Kidney (tissue), 22 donors: ENCODE results near the gene DIPK1C. TPM values are rescaled to one million over a fixed set of nuclear protein-coding genes. Genes with fewer than 3 reads are reported as not detected.

Experiments used
- DNase-seq, 5 donors: peaks; one replicate each; pipeline ENCODE4 v3.0.0-alpha.2; 2013 to 2020
- FAIRE-seq: peaks from 2 replicates; lab custom pipeline; 2012; peaks lifted over from hg19 to GRCh38; lab: Jason Lieb, UNC
- H3K27ac ChIP-seq, 2 donors: one replicate each; pipeline ENCODE4 v1.7.0; 2013; ENCODE audit warnings: low read depth in 2 of 2, low read length in 2 of 2, inconsistent platforms in 1 of 2
- H3K27me3 ChIP-seq: one replicate; pipeline ENCODE4 v1.7.1; 2013; ENCODE audit warnings: low read length, inconsistent platforms; ENCODE audit not compliant: control insufficient read depth, insufficient read depth
- H3K36me3 ChIP-seq, 3 donors: one replicate each; pipeline versions ENCODE4 v1.7.0 to v1.7.1; 2013; ENCODE audit warnings: low read length in 3 of 3, control low read depth in 1 of 3, inconsistent platforms in 1 of 3; ENCODE audit not compliant: insufficient read depth in 3 of 3, control insufficient read depth in 2 of 3
- H3K4me1 ChIP-seq, 3 donors: one replicate each; pipeline versions ENCODE4 v1.7.0 to v1.7.1; 2013; ENCODE audit warnings: low read length in 3 of 3, inconsistent platforms in 1 of 3, low read depth in 1 of 3; ENCODE audit not compliant: control insufficient read depth in 2 of 3, insufficient read depth in 2 of 3
- H3K4me3 ChIP-seq, 3 donors: one replicate each; pipeline versions ENCODE4 v1.7.0 to v1.8.1; 2013; ENCODE audit warnings: low read length in 3 of 3, control low read depth in 1 of 3, inconsistent platforms in 1 of 3
- H3K9ac ChIP-seq, 3 donors: one replicate each; pipeline versions ENCODE4 v1.7.0 to v1.7.1; 2013; ENCODE audit warnings: low read length in 3 of 3, control low read depth in 1 of 3, inconsistent platforms in 1 of 3
- H3K9me3 ChIP-seq, 3 donors: one replicate each; pipeline versions ENCODE4 v1.7.0 to v1.7.1; 2013; ENCODE audit warnings: low read length in 3 of 3, control low read depth in 1 of 3, inconsistent platforms in 1 of 3; ENCODE audit not compliant: control insufficient read depth in 2 of 3, insufficient read depth in 1 of 3
- CTCF ChIP-seq: IDR thresholded peaks from 3 replicates; pipeline ENCODE4 v1.5.1; 2012; ENCODE audit warnings: mild to moderate bottlenecking, moderate library complexity, borderline replicate concordance; ENCODE audit not compliant: insufficient read depth; ENCODE audit errors: extremely low read depth
- intact Hi-C: fragments of 100-400 bp; cut with DNase I; formaldehyde crosslinking; loops from one replicate; pipeline ENCODE4 v1.11.1; 2022
- long read RNA-seq, 10 donors: library from polyadenylated mRNA in 1 of 10; unstranded in 1 of 10; transcript quantifications; one replicate each; pipeline ENCODE4 v2.0.0 and lab custom pipeline, GENCODE V29; 2021 to 2026
- polyA plus RNA-seq: library from polyadenylated mRNA; stranded (reverse); fragments of 350-450 nt; fragmentation: Illumina TruSeq; extraction: RNeasy Lipid Tissue Mini Kit (QIAGEN cat#74804); gene quantifications from one replicate; pipeline ENCODE4 v1.2.3, GENCODE V29; 2014; ENCODE audit warnings: low read depth, low replicate concordance; ENCODE audit not compliant: insufficient read depth
- total RNA-seq: library from RNA; stranded (reverse); fragmentation: NEBNext Ultra II Directional; extraction: Animal tissue kit (Norgen Biotek cat#: 25700); gene quantifications from one replicate; pipeline ENCODE4 v1.2.1, GENCODE V29; 2021
- donor health status: control.
- donor health status: control.
- donor health status: control.
- donor health status: control.
- donor health status: control.
- donor health status: DM: yes; HTN: yes; CAD: no.
- donor health status: Normal renal cell carcinoma (clear cell type).

Gene DIPK1C
- 0.09 TPM for total RNA-seq
- not detected for polyA plus RNA-seq
- long read RNA-seq, donor 1 = 0 reads
- long read RNA-seq, donor 2 = 0 reads
- long read RNA-seq, donor 3 = 0 reads
- long read RNA-seq, donor 4 = 0 reads
- long read RNA-seq, donor 5 = 0 reads
- long read RNA-seq, donor 6 = 0 reads
- long read RNA-seq, donor 7 = 0 reads
- long read RNA-seq, donor 8 = 0 reads
- long read RNA-seq, donor 9 = 0 reads
- long read RNA-seq, donor 10 = 0 reads

DNA sequence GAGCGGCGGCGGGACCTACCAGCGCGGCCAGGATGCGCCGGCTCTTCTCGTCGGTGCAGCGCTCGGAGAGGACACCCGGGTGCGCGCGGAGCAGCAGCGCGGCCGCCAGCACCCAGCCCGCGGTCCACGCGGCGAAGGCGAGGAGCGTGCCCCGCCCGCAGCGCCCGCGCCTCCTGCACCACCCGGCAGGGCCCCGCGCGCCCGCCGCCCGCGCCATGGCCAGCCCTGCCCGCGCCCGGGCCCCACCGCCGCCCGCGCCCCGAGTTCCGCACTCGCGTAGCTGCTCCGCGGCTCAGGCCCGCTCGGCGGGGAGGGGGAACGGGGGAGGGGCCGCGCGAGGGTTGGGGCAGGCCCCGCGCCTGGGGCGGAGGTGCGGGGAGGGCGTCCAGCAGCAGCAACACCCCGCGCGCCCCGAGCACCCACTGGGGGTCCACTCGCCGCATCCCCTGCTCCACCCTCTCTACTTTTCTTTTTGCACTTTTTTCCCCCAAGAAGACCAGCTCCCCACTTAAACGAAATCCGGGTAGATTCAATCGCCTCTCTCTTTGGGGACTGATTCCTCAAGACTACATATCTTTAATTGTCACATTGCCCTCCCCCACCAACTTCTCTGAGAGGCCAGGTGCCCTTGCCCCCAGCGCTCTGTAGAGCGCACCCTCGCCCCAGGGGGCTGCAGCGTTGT is at the start of gene DIPK1C:
Gene DIPK1C (minus strand): TSS at position 266 of the 682 bp plus-strand sequence. CDS start 49 bp downstream, at position 217.
- intact Hi-C loops = no loop called here
- TF ChIP-seq CTCF = no peak
- no peak for FAIRE-seq
- no peak within 1 kb of the TSS for H3K27ac ChIP-seq
- H3K4me3 ChIP-seq = peak within 1 kb of the TSS in 1 of 3 donors; percentile 29
- H3K36me3 ChIP-seq = no peaks in the 10 kb centered on the region
- no peak within 1 kb of the TSS for H3K9ac ChIP-seq
- peak in 2 of 5 donors; percentile 23 to 40 for DNase-seq
- H3K4me1 ChIP-seq = peaks cover 0 to 2% (median 0%) of the 10 kb centered on the region in 3 donors
- no peaks in the 10 kb centered on the region for H3K9me3 ChIP-seq
- peaks cover 9% of the 10 kb centered on the region for H3K27me3 ChIP-seq

DNA sequence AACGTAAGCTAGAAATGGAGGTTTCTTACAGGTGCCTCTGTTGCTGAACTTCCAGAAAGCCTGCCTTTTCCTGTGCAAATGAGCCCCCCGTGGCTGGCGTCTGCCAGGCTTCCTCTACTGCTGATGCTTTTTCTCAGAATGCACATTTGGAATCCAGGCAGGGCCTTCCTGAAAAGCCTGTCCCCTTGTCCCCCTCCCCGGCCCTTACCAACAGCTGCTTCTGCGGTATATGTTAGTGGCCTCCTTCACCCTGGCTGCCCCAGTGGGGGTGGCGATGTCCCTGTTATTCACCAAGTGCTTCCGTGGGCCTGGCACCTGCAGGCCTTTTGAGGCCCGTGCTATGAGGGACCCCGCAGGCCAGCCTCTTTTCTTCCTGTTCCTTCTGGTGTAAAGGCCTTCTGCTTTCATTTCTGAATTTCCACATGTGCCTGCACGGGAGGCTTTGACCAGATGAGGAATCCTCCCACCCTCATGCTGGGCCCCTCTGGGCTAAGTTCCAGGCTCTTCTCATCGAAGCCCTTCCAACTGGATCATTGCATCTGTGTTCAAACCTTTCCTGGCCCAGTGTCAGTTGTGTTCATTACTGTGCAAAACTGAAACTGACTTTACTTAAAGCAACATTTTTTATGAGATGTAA is 49.5 kb upstream of the DIPK1C start:
- FAIRE-seq = no peak
- DNase-seq = peak in 1 of 5 donors; percentile 46
- H3K27me3 ChIP-seq = no peaks in the 10 kb centered on the region

DNA sequence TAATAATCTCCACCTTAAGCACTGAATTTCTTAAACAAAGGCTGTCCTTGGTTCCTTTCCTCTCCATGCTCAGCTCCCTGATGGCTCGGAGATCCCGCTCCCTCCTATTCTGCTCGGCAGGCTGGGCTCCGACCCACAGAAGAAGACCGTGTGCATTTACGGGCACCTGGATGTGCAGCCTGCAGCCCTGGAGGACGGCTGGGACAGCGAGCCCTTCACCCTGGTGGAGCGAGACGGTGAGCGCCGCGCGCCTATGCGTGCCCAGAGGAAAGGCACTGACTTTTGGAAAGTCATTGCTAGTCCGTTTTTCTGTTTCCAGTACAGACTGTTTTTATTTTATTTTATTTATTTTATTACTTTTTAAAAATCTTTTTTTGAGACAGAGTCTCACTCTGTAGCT is 48.7 kb upstream of the DIPK1C start:
- no peak for FAIRE-seq
- intact Hi-C loops = no loop called here
- H3K4me1 ChIP-seq = peaks cover 0 to 11% (median 6%) of the 10 kb centered on the region in 3 donors

More for the DNA sequence above, 49.5 kb upstream of the DIPK1C start:
- Histone ChIP-seq H3K36me3 (peaks cover 12 to 64% (median 44%) of the 10 kb centered on the region in 3 donors), H3K27ac (no peak overlapping the region), H3K9ac (no peak overlapping the region), H3K4me1 (peaks cover 0 to 11% (median 4%) of the 10 kb centered on the region in 3 donors), H3K4me3 (no peak overlapping the region), H3K9me3 (no peaks in the 10 kb centered on the region)
- TF ChIP-seq CTCF = no peak
- intact Hi-C loops = no loop called here

More for the DNA sequence above, 48.7 kb upstream of the DIPK1C start:
- Histone ChIP-seq H3K9me3 (no peaks in the 10 kb centered on the region), H3K4me3 (no peak overlapping the region), H3K9ac (no peak overlapping the region), H3K27me3 (no peaks in the 10 kb centered on the region), H3K36me3 (peaks cover 11 to 63% (median 40%) of the 10 kb centered on the region in 3 donors), H3K27ac (no peak overlapping the region)
- DNase-seq = peak in 2 of 5 donors; percentile 16 to 54
- TF ChIP-seq CTCF = no peak
